ENCODE measurements around the gene COL9A2.
"Not testable (repeated sequence)": the region's sequence is repeated elsewhere in the genome, so short reads cannot be mapped to it uniquely, and the experiment has no call there.

The COL9A2 gene

DNA sequence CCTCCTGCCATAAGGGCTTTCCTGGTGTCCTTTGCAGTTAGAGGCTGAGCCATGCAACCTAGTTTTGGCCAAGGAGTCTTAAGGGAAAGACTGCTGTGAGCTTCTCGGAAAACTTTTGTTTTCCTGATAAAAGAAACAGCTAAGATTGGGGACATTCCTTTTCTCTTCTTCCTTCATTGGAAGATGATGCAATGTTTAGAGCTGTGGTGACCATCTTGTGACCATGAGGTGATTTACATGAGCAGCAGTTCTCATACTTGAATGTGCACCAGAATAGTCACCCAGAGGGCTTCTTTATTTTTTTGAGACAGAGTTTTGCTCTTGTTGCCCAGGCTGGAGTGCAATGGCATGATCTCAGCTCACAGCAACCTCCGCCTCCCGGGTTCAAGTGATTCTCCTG is 36.0 kb upstream of the COL9A2 start:
- DNase-seq (ENCODE audit: low read depth, low spot score): no peak
- TF ChIP-seq POLR2AphosphoS5 (IDR thresholded peaks at IDR 0.05; ENCODE audit: borderline replicate concordance, low read depth, low read length) (no peak), FOXP2 (optimal IDR thresholded peaks at IDR 0.05; ENCODE audit: control extremely low read depth, extremely low read length, insufficient read depth) (no peak), EZH2 (IDR thresholded peaks at IDR 0.05) (no peak)
- no peak overlapping the region for H3K27ac ChIP-seq
- no peaks in the 10 kb centered on the region for H3K36me3 ChIP-seq (ENCODE audit: insufficient read depth, low read length)
- H3K4me3 ChIP-seq: no peak overlapping the region
- H3K9me3 ChIP-seq (ENCODE audit: low read depth, low read length): peaks cover 7% of the 10 kb centered on the region; the same call in 1 of the 2 replicates
- H3K9ac ChIP-seq (ENCODE audit: insufficient read length): no peak overlapping the region

DNA sequence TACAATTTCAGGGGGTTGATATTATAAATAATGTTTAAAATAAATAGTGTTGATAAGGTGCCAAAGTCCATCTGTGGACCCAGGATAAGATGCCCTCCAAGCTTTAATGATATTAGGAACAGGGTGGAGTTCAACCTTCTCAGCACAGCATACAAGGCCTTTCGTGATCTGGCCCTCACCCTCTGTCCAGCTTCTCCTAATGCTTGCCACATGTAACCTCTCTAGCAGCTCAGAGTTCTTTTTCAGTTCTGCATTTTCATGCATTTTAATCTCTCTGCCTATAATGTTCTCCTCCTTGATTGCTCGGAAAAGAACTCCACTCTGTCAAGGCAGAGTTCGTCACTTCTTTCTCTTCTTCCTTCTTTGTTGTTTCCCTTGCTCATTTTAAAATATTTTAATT is 35.0 kb upstream of the COL9A2 start:
- no peak overlapping the region for H3K9ac ChIP-seq (ENCODE audit: insufficient read length)
- H3K36me3 ChIP-seq (ENCODE audit: insufficient read depth, low read length): no peaks in the 10 kb centered on the region
- no peak for DNase-seq (ENCODE audit: low read depth, low spot score)
- H3K27ac ChIP-seq: no peak overlapping the region
- TF ChIP-seq EZH2 (IDR thresholded peaks at IDR 0.05) (no peak), POLR2AphosphoS5 (IDR thresholded peaks at IDR 0.05; ENCODE audit: borderline replicate concordance, low read depth, low read length) (no peak)
- no peak overlapping the region for H3K4me3 ChIP-seq
- no peaks in the 10 kb centered on the region for H3K9me3 ChIP-seq (ENCODE audit: low read depth, low read length)

DNA sequence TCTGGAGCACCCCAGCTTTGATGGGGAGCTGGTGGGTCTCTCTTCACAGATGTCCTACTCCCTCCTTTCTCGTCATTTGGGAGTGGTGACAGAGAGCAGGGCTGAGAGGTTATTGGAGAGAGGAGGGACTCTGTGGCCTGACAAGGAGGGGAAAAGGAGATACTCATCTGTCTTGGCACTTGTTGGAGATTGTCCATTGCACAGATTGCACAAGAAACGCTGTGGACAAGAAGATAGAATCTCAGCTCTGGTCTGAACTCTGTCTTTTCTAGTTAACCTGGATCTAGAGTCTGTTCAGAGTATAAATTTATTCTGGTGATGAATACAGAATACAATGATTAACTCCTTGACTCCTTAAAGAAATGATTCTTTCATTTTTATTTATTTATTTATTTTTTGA is 34.0 kb upstream of the COL9A2 start:
- no peak overlapping the region for H3K9ac ChIP-seq (ENCODE audit: insufficient read length)
- no peaks in the 10 kb centered on the region for H3K9me3 ChIP-seq (ENCODE audit: low read depth, low read length)
- H3K36me3 ChIP-seq (ENCODE audit: insufficient read depth, low read length): no peaks in the 10 kb centered on the region
- H3K27ac ChIP-seq: no peak overlapping the region
- H3K4me3 ChIP-seq: no peak overlapping the region
- DNase-seq (ENCODE audit: low read depth, low spot score): no peak
- TF ChIP-seq EZH2 (IDR thresholded peaks at IDR 0.05): no peak
- no peak for TF ChIP-seq FOXP2 (optimal IDR thresholded peaks at IDR 0.05; ENCODE audit: control extremely low read depth, extremely low read length, insufficient read depth)
- no peak for TF ChIP-seq POLR2AphosphoS5 (IDR thresholded peaks at IDR 0.05; ENCODE audit: borderline replicate concordance, low read depth, low read length)

DNA sequence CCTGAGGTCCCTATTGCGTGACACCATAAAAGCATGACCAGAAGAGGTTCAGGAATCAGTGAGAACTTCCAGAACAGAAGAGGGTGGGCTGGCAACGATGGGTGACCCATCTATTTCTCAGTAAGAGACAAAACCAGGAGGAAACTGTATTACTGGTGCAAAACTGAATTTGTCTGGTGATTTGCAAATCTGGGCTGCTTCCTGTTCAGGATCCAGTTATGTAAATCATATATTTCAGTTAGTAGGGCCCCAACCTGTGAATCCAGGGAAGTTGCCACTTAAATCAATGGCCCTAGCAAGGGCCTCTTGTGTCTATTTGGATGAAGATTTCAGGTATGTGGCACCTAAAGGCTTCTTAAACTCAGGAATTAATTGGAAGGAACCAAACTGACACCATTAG is 33.3 kb upstream of the COL9A2 start:
- H3K9me3 ChIP-seq (ENCODE audit: low read depth, low read length): no peaks in the 10 kb centered on the region
- H3K27ac ChIP-seq: no peak overlapping the region
- H3K4me3 ChIP-seq: no peak overlapping the region
- H3K36me3 ChIP-seq (ENCODE audit: insufficient read depth, low read length): no peaks in the 10 kb centered on the region
- H3K9ac ChIP-seq (ENCODE audit: insufficient read length): no peak overlapping the region
- TF ChIP-seq EZH2 (IDR thresholded peaks at IDR 0.05) (no peak), POLR2AphosphoS5 (IDR thresholded peaks at IDR 0.05; ENCODE audit: borderline replicate concordance, low read depth, low read length) (no peak), FOXP2 (optimal IDR thresholded peaks at IDR 0.05; ENCODE audit: control extremely low read depth, extremely low read length, insufficient read depth) (no peak)
- DNase-seq (ENCODE audit: low read depth, low spot score): no peak

DNA sequence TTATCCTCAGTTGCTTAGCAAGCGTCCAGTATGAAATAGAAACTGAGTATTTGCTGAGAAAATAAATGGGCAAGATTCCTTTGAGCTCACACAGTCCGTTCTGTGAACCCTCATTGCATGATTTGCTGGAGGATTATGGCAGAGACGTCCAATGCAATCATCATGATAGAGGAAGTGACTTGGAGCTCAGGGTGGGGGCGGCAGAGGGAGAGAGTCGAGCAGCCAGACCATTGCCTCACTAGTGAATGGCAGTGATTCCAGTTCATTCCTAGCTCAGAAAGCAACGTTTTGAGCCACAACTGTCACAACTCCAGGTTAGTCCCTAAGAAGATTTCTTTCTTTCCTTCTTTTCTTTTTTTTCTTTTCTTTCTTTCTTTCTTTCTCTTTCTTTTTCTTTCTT is 27.5 kb upstream of the COL9A2 start:
- no peaks in the 10 kb centered on the region for H3K9me3 ChIP-seq (ENCODE audit: low read depth, low read length)
- no peak overlapping the region for H3K9ac ChIP-seq (ENCODE audit: insufficient read length)
- no peak overlapping the region for H3K4me3 ChIP-seq
- DNase-seq (ENCODE audit: low read depth, low spot score): no peak
- H3K36me3 ChIP-seq (ENCODE audit: insufficient read depth, low read length): no peaks in the 10 kb centered on the region
- TF ChIP-seq POLR2AphosphoS5 (IDR thresholded peaks at IDR 0.05; ENCODE audit: borderline replicate concordance, low read depth, low read length): no peak
- TF ChIP-seq EZH2 (IDR thresholded peaks at IDR 0.05): no peak
- no peak for TF ChIP-seq FOXP2 (optimal IDR thresholded peaks at IDR 0.05; ENCODE audit: control extremely low read depth, extremely low read length, insufficient read depth)
- no peak overlapping the region for H3K27ac ChIP-seq

DNA sequence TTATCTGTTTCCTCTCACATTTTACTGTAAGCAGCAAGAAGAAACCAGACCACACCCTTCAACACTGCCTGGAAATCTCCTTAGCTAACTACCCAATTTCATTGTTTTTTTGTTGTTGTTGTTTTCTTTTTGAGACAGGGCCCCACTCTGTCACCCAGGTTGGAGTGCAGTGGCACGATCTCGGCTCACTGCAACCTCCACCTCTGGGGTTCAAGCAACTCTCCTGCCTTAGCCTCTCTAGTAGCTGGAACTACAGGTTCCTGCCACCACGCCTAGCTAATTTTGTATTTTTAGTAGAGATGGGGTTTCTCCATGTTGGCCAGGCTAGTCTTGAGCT is 25.3 kb upstream of the COL9A2 start:
- not testable (repeated sequence) for H3K9me3 ChIP-seq (ENCODE audit: low read depth, low read length); H3K9ac ChIP-seq (ENCODE audit: insufficient read length); H3K27ac ChIP-seq; DNase-seq (ENCODE audit: low read depth, low spot score); H3K36me3 ChIP-seq (ENCODE audit: insufficient read depth, low read length); H3K4me3 ChIP-seq

DNA sequence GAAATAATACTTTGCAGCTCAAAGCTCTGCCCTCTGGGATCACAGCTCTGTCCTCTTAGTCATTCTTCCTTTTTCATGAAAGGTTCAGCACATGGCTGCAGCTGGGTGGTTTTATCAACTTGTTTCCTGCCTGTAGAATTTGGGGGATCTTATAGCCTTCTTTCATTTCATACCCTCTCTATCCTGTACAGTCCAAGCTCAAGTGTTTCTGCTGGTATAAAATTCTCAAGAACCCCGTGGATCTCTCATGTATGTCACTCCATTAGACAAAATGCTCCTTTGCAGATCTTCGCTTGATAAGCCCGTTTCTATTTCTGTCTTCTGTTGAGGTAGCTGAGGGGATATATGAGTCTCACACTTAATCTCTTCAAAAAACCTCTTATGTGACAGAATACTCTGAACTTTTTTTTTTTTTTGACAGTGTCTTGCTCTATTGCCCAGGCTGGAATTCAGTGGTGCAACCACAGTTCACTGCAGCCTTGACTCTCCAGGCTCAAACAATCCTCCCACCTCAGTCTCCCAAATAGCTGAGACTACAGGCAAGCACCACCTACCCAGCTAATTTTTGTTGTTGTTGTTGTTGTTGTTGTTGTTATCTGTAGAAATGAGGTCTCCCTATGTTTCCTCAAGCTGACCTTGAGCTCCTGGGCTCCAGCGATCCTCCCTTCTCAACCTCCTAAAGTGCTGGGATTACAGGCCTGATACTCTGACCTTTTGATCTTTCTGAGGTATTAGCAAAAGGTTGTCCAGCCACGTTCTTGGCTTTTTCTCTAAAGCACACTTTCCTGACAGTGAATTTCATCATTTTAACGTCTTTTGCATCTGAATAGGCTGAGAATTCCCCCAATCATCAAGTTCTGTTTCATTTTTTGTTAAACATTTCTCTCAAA is 24.6 kb upstream of the COL9A2 start:
- H3K9ac ChIP-seq (ENCODE audit: insufficient read length): no peak overlapping the region
- TF ChIP-seq FOXP2 (optimal IDR thresholded peaks at IDR 0.05; ENCODE audit: control extremely low read depth, extremely low read length, insufficient read depth) (no peak), POLR2AphosphoS5 (IDR thresholded peaks at IDR 0.05; ENCODE audit: borderline replicate concordance, low read depth, low read length) (no peak), EZH2 (IDR thresholded peaks at IDR 0.05) (no peak)
- H3K36me3 ChIP-seq (ENCODE audit: insufficient read depth, low read length): no peaks in the 10 kb centered on the region
- H3K27ac ChIP-seq: no peak overlapping the region
- no peak overlapping the region for H3K4me3 ChIP-seq
- DNase-seq (ENCODE audit: low read depth, low spot score): no peak
- H3K9me3 ChIP-seq (ENCODE audit: low read depth, low read length): no peaks in the 10 kb centered on the region

DNA sequence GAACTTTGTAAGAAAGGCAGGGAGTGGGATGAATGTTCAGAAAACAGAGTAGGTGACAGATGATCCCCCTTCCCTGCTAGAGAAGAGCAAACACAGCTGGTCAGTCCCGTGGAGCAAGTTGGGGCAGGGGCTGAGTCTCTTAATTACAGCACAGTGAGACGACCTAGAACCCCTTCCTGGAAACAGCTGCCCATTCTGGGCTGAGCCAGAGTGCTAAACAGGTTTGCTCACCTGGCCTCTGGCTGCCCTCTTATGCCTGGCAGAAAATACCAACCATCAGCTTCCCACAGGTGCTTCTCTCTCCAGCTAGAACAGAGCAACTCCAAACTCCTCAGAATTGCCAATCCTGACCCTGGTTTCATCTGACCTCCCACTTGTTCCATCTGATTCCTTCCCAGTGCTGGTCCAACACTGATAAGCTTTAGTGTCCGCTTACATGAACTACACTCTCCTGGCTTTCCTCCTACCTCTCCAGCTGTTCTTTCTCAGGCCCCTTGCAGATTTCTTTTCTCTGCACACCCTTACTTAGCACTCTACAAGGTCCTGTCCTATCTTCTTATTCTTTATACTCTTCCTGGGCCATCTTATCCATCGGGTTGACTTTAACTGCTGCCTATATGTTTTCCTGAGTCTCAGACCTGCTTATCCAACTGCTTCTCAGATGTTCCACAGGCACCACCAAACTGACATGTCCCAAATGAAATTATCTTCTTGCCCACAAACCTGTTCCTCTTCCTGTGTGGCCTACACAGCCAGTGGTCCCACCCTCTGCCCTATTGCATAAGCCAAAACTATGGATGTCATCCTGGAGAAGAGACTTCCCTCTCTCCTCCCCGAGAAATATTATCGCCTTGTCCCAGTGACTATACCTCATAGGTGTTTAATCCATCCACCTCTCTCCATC is 22.6 kb upstream of the COL9A2 start:
- H3K9ac ChIP-seq (ENCODE audit: insufficient read length): no peak overlapping the region
- H3K27ac ChIP-seq: no peak overlapping the region
- H3K9me3 ChIP-seq (ENCODE audit: low read depth, low read length): no peaks in the 10 kb centered on the region
- DNase-seq (ENCODE audit: low read depth, low spot score): no peak
- no peak for TF ChIP-seq EZH2 (IDR thresholded peaks at IDR 0.05)
- TF ChIP-seq POLR2AphosphoS5 (IDR thresholded peaks at IDR 0.05; ENCODE audit: borderline replicate concordance, low read depth, low read length): no peak
- no peak for TF ChIP-seq FOXP2 (optimal IDR thresholded peaks at IDR 0.05; ENCODE audit: control extremely low read depth, extremely low read length, insufficient read depth)
- H3K4me3 ChIP-seq: no peak overlapping the region
- no peaks in the 10 kb centered on the region for H3K36me3 ChIP-seq (ENCODE audit: insufficient read depth, low read length)
